Activated CD8-positive, alpha-beta memory T cell treated with anti-CD3 and anti-CD28 coated beads, Interleukin-2, amount 50 U/mL, for 24 hours (primary cell): ENCODE data around the gene MPST.

Experiments
- DNase-seq: peaks from one replicate; pipeline ENCODE4 v3.0.0-alpha.2; 2020; ENCODE audit errors: extremely low read depth

Gene MPST

GRCh38 chr22:37044634-37045625 is 25.4 kb downstream of the MPST start:
- DNase-seq = no peak

DNA sequence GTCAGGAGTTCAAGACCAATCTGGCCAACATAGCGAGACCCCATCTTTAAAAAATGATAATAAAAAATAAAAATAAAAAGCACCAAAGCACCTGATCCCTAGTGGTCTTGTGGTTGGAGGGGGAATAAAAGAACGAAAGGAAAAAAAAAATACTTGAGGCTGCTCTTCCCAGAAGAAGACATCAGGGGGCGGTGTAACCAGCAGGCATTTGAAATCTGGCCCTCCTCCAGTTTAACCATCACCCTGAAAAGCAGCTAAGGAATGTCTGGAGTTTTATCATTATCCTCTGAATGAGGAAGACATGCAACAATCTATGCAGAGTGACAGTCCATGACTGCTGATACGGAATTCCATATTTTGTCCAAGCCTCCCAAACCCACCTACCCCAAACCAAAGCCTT is 26.4 kb downstream of the MPST start:
- DNase-seq = no peak

GRCh38 chr22:37046589-37046988 is 27.0 kb downstream of the MPST start:
- DNase-seq = no peak

DNA sequence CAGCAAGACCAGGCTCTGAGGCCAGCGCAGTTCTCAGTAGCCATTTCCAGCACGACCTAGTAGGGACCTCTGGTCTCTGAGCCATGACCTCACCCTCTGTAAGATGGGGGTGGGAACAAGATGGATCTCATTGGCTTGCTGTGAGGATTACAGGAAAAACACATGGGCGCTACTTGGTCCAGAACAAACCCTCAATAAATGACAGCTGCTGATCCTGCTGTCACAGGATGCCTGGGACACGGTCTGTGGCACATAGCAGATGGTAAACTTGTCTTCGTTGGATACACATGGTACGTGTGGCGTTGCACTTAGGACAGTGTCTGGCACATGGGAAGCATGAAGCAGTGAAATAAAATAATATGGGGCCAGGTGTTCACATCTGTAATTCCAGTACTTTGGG is 27.5 kb downstream of the MPST start:
- DNase-seq = no peak

DNA sequence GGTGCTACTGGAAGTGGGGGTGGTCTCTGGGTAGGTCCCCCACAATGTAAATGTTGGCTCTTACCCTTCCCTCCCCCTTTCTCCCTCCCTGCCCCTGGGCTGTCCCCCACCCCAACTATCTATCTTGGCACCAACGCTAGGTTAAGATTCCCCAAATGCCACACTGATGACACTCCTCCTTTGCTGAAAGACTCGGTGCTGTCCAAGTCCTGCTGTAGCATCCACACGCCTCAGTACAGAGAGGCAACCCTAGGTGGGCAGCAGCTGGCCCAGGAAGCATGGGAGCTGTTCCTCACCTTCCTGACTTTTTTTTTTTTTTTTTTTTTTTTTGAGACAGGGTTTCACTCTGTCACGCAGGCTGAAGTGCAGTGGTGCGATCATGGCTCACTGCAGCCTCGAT is 28.6 kb downstream of the MPST start:
- no peak for DNase-seq

DNA sequence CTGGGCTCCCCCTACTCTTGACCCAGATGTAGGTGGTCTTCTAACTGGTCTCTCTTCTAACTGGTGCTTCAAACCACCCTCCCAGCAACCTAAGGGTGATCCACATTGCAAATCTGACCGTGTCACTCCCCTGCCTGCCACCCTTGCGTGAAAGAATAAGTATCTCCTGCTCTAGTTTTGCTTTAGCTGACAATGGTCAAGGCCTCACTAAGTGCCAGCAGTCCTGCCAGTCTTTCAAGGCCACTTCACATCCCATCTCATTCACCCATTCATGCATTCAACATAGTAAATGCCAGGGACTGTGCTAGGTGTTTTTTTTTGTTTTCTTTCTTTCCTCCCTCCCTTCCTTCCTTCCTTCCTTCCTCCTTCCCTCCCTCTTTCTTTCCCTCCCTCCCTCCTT is 29.7 kb downstream of the MPST start:
- no peak for DNase-seq

DNA sequence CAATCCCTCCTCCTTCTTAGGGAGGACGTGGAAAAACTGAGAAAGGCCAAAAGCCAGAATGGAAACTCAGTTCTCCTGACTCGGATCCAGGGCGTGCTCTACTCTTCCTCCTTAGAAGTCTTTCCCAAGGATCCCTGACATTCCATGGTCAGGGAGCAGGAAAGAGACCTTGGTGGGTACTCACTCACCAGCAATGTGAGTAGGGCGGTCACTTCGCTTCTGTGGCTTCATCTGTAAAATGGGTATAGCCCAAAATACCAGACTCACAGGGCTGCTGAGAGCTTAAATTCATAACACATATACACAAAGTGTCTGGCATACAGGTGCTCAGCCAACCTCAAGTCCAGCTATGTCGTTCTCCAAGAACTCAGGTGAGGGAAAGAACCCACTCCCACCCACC is 31.4 kb downstream of the MPST start:
- DNase-seq = no peak

DNA sequence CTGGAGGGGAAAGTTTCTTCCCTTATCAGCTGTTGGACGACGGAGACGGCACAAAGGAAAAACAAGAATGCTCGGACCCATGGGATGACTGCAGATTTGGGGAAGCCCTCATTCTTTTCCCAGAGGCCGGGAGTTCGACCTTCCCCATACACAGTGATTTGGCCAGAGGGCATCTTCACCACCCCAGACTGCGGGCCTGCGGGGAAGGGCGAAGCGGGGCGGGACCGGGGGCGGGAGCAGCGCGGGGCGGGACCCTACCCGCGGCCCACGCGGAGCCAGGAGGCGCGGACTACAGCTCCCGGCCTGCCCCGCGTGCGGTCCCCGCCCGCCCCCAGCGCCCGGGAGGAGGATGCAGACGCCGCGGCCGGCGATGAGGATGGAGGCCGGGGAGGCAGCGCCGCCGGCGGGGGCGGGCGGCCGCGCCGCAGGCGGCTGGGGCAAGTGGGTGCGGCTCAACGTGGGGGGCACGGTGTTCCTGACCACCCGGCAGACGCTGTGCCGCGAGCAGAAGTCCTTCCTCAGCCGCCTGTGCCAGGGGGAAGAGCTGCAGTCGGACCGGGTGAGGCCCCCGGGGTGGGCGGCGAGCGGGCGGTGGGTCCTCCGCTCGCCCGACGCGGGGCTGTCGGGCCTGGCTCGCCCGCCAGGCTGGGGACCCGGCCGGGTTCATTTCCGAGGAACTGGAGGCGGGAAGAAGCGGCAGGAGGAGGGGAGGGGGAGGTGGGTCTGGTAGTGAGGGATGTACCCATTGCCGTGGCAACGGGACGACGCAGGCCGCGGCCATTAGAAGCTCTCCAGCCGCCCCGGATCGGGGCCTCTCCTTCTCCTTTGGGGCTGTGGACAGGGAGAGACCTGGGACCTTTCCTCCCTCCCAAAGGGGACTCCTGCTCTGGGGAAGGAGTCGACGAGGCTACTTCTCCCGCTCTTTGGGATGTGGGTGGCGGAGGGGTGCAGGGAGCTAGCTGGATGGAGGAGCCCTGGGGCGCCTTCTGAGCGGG is 32.1 kb downstream of the MPST start, which contains the start of gene KCTD17:
Gene KCTD17 (plus strand): TSS at position 352 of the 995 bp plus-strand sequence. CDS start 19 bp downstream, at position 371.
- peak; percentile 38 for DNase-seq

DNA sequence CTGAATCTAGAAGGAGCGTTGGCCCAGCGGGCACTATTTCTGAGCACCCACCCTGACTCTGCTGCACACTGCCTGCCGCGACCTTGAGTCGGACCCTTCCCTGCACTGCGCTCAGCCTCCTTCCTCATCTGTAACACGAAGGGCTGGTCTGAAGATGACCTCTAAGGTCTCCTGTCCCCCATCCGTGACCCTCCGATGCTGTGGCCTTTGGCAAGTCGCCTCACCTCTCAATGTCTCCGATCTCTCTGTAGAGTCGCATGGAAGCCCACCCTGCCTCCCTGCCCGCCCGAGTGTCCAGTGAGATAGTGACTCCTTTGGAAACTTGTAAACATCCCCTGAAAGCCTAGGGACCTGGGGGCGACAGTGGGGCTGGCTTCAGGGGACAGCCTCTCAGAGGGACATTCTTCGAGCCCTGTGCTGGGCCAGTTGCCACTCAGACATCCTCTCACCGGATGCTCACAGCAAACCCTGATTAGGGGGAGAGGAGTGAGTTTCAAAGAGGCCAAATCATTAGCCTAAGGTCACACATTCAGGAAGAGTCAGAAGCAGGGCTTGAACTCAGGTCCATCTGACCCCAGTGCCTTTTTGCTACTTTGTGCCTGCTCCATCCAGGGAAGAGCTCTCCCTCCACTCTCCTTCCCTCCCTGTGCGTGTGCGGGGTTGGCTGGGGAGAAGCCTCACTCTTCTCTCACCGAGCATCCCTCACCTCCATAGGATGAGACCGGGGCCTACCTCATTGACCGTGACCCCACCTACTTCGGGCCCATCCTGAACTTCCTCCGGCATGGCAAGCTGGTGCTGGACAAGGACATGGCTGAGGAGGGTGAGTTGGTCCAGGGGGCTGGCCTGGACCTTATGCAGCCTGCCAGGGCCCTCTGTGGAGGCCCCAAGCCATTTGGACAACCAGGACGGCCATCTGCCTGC is 33.1 kb downstream of the MPST start:
- DNase-seq = no peak

DNA sequence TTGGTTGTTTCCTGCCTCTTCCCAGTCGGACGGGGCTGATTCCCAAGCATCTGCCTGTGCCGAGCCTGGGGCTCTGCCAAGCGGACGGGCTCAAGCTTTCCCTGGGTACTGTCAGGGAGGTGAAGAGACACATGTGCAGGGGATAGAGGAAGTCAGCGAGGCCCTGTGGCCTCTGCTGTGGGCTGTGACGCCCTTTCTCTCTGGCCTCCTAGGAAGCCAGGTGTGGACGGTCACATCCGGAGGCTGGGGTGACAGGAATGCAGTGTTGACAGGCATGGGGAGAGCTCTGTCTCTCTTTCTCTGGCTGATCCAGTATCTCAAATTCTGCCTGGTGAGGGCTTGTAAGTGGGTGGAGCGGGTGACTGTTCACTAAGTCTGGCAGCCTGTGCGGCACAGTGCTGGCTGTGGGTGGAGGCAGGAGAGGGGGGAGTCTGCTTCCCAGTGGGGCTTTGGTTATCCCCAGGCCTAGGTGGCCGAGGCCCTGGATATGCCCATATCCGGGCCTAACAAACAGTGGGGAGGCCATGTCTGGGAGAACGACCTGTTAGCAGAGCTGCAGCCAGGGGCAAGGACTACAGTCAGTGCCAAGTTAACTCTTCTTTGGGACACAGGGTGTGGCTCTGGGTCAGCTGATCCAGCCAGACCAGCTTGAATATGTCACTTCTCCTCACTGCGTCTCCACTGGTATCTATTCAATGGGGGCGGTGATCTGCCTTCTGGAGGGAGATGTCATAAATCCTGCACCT is 33.9 kb downstream of the MPST start:
- no peak for DNase-seq

DNA sequence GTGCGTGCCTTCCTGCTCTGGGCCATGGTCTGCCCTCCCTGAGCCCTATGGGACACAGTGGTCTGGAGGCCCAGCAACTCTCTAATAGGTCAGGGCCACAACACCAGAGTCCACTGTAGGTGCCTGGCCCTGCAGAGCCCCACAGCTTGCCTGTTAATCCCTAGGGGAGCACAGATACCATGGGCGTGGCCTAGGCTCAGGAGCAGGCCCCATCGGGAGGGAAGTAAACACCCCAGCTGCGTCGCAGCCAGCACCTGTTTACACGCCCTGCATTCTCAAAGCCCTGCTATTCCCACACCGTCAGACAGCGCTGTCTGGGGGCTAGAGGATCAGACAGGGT is 34.5 kb downstream of the MPST start:
- no peak for DNase-seq

GRCh38 chr22:37054600-37055365 is 35.2 kb downstream of the MPST start:
- DNase-seq = no peak

DNA sequence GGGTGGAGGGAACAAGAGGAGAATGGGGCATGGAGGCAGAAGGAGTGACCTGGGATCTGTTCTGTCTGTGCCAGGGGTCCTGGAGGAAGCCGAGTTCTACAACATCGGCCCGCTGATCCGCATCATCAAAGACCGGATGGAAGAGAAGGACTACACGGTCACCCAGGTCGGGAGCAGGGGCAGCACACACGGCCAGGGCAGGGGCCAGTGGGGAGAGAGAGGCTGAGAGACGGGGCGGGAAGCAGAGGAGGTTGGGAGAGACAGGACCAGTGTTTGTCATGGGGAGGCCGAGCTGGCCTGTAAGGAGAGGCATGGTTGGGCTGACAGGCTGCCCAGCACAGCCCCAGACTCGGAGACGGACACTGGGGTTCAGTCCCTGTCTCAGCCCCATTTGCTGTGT is 36.7 kb downstream of the MPST start:
- DNase-seq = no peak

GRCh38 chr22:37057226-37057625 is 37.7 kb downstream of the MPST start:
- DNase-seq = no peak

GRCh38 chr22:37057796-37058510 is 38.4 kb downstream of the MPST start:
- DNase-seq = no peak

DNA sequence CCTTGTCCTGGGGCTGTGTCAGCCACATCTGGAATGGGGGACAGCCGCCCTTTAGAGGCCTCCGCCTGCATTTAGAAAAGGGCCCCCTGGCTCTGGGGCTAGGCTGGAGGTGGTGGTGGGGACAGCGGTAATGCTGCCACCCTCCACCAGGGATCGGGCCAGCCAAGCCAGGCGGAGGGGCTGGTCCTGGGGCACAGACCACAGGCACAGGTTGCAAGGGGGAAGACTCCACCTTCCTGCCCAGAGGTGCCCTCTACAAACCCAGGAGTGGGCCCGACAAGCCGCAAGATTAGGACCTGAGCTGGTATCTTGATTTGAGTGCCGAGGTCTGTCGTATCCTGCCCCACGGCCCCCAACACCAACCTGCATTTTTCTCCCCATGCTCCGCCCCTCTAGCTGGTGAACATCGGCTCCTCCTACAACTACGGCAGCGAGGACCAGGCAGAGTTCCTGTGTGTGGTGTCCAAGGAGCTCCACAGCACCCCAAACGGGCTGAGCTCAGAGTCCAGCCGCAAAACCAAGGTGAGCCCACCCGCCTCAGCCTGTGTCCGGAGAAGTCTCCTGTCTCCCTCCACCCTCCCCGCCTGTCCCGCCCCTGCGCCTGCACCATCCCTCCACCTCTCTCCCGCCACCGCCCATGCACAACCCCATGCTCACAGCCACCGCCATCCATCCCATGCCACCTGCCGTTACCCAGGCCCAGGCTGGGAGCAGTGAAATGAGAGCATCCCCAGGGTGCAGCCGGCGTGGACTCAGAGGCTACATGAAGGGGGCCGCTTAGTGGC is 39.6 kb downstream of the MPST start:
- no peak for DNase-seq

GRCh38 chr22:37059876-37060449 is 40.4 kb downstream of the MPST start:
- no peak for DNase-seq
